Choroid plexus epithelial cell (primary cell): ENCODE results near the gene CACNB4.

ENCODE experiments used
- DNase-seq: peaks from one replicate; pipeline ENCODE4 v3.0.0-alpha.2; 2010; ENCODE audit warnings: low read depth
- H3K4me3 ChIP-seq: 2 replicates; pipeline ENCODE4 v1.5.1; 2011; ENCODE audit warnings: low read depth, mild to moderate bottlenecking, control low read depth, low read length, moderate library complexity
- CTCF ChIP-seq: conservative IDR thresholded peaks from 2 replicates; pipeline ENCODE4 v1.5.1; 2011; ENCODE audit warnings: low read depth, mild to moderate bottlenecking, control low read depth, inconsistent platforms, low read length, moderate library complexity

Gene CACNB4

GRCh38 chr2:151789055-151789834 is 309.6 kb downstream of the CACNB4 start:
- no peak for TF ChIP-seq CTCF
- no peak overlapping the region for H3K4me3 ChIP-seq
- DNase-seq, result no peak

- no peak for DNase-seq
- H3K4me3 ChIP-seq, result no peak overlapping the region
- no peak for TF ChIP-seq CTCF
Measured at GRCh38 chr2:151786483-151786882, 312.4 kb downstream of the CACNB4 start.

DNA sequence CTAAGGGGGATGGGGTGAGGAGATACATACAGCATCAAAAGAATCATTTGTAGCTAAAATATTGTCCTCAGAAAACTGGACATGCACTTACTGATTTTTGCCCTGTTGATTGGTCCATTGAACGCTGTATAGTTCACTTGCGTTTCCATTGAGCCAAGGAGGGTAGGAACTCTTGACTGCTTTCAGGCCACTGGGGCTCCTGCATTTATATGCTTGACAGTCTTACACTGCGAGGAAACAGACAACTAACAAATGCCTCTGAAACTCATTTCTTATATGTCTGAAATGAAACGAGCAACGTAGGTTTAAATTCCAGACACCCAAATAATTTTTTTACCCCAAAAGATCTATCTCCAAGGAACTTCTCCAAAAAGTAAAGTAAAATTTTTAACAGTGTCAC is 312.8 kb downstream of the CACNB4 start:
- H3K4me3 ChIP-seq, result no peak overlapping the region
- no peak for DNase-seq
- TF ChIP-seq CTCF, result no peak

GRCh38 chr2:151783133-151783520 is 315.7 kb downstream of the CACNB4 start:
- no peak for DNase-seq
- no peak overlapping the region for H3K4me3 ChIP-seq
- no peak for TF ChIP-seq CTCF
